C4-2B (cell line): ENCODE results near the gene TCFL5.

Source experiments
- H3K27ac ChIP-seq: fragments of 450-650 bp; 2 replicates; pipeline ENCODE4 v1.5.1; 2017
- ZFX ChIP-seq: fragments of 450-650 bp; IDR thresholded peaks from 2 replicates; pipeline ENCODE4 v1.6.1; 2017
- TF ChIP-seq, protein P1 (sequence below): fragments of 450-650 bp; conservative IDR thresholded peaks from 2 replicates; pipeline ENCODE4 v1.5.1; 2017; ENCODE audit warnings: mild to moderate bottlenecking

Gene TCFL5

GRCh38 chr20:62839816-62840215 lies 21.8 kb downstream of the TCFL5 start:
- no peak overlapping the region; the same call in 1 of the 2 replicates for H3K27ac ChIP-seq
- TF ChIP-seq, protein P1, sequence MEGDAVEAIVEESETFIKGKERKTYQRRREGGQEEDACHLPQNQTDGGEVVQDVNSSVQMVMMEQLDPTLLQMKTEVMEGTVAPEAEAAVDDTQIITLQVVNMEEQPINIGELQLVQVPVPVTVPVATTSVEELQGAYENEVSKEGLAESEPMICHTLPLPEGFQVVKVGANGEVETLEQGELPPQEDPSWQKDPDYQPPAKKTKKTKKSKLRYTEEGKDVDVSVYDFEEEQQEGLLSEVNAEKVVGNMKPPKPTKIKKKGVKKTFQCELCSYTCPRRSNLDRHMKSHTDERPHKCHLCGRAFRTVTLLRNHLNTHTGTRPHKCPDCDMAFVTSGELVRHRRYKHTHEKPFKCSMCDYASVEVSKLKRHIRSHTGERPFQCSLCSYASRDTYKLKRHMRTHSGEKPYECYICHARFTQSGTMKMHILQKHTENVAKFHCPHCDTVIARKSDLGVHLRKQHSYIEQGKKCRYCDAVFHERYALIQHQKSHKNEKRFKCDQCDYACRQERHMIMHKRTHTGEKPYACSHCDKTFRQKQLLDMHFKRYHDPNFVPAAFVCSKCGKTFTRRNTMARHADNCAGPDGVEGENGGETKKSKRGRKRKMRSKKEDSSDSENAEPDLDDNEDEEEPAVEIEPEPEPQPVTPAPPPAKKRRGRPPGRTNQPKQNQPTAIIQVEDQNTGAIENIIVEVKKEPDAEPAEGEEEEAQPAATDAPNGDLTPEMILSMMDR: no peak
- TF ChIP-seq ZFX: no peak

DNA sequence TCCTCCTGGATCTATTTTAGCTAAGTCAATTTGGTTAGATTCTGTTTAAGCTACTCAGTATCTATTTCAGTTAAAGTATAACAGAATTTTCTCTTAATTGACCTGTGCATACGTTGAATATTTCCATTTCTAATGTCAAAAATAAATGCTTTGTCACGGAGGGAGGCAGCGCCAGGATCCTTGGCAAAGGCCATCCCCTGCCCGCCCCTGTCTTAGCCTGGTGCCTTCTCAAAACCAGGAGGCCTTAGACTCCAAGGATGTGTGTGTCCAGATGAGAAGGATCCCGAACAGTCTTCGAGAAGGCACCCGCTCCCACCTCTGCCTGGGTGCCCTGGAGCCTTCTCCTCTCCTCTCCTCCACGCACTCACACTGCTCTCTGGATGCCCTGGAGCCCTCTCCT lies 22.4 kb downstream of the TCFL5 start:
- TF ChIP-seq, protein P1: no peak
- no peak for TF ChIP-seq ZFX
- H3K27ac ChIP-seq: no peak overlapping the region

GRCh38 chr20:62838128-62838891 lies 23.3 kb downstream of the TCFL5 start:
- peak overlapping the region; percentile 5 for H3K27ac ChIP-seq
- no peak for TF ChIP-seq ZFX

DNA sequence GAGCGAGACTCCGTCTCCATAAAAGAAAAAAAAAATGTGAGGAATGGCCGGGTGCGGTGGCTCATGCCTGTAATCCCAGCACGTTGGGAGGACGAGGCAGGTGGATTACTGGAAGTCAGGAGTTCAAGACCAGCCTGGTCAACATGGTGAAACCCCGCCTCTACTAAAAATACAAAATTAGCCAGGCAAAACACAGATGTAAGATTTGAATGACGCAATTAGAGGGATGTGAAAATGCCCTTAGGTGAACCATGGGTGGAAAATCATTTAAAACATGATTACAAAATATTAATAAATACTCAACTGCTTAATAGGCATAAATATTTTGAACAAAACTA lies 23.9 kb downstream of the TCFL5 start:
- no peak for TF ChIP-seq ZFX
- TF ChIP-seq, protein P1: no peak
- peak overlapping the region; percentile 5 for H3K27ac ChIP-seq

DNA sequence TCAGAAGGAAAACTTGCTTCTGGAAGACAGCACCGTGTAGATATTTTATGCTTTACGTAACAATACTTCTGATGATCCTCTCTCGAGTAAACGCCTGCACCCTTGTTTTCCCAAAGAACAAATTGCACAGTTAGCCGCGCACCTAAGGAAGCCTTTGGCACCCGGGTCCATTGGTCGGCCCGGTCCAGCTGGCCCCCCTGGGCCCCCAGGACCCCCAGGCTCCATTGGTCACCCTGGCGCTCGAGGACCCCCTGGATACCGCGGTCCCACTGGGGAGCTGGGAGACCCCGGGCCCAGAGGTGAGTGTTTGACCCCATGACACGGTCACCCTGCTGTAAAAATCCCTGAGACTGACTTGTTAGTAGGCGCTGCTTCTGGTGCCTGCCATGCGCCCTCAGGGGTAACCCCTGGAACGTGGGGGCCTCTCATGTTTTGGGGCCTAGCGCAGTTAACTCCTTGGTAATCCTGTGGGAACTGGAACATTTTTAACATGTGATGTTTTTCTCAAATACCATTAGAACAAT lies 24.6 kb downstream of the TCFL5 start:
- peak overlapping the region; percentile 66 for H3K27ac ChIP-seq
- no peak for TF ChIP-seq ZFX
- TF ChIP-seq, protein P1: no peak

DNA sequence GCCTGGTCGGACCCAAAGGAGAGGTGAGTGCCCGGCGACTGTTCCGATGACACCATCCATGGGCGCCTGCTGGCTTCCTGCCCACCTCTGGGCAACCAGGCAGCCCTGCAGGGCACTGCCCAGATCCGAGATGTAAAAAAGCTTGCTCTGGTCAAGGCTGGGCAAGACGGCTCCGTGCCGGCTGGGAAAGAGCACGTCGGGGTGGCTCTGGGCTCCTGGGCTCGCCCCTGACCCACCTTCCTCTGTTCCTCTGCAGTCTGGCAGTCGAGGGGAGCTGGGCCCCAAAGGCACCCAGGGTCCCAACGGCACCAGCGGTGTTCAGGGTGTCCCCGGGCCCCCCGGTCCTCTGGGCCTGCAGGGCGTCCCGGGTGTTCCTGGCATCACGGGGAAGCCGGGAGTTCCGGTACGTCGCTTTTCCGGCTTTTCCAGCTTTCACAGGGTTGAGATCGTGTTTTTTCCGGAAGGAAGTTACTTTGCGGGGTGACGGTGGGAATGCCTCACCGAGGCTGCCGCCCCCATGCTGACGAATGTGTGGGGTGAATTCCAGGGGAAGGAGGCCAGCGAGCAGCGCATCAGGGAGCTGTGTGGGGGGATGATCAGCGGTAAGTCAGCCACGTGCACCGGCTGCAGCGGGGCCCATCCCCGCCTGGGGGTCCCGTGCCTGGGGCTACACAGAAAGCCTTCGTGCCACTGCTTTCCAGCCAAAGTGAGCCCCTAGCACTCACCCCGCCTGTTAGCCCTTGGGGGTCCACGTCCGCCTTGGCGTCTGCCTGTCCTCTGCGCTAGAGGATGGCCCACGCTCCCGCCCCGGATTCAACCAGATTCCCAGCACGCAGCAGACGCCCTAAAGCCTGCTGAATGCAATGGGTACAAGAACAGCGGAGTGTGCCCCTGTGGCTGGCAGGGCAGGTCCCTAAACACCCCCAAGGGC lies 25.4 kb downstream of the TCFL5 start:
- H3K27ac ChIP-seq: peak overlapping the region; percentile 66
- peak; percentile 29; the same call in 1 of the 2 replicates for TF ChIP-seq ZFX
- TF ChIP-seq, protein P1: no peak

GRCh38 chr20:62834967-62835730 lies 26.5 kb downstream of the TCFL5 start:
- H3K27ac ChIP-seq: no peak overlapping the region; the same call in 1 of the 2 replicates
- TF ChIP-seq ZFX: no peak
- TF ChIP-seq, protein P1: no peak
